ENCODE results near the gene UBE2V1.
A peak's percentile ranks its signal among the peaks of the same experiment; 100 is the strongest.
"Not testable (repeated sequence)": the region's sequence is repeated elsewhere in the genome, so short reads cannot be mapped to it uniquely, and the experiment has no call there.

Gene UBE2V1

GRCh38 chr20:50137702-50138101, 24.8 kb upstream of the UBE2V1 start:
- not testable (repeated sequence) for DNase-seq (ENCODE audit: low read depth in 2 of 2)

GRCh38 chr20:50136822-50137599, 24.1 kb upstream of the UBE2V1 start:
- DNase-seq (ENCODE audit: low read depth in 2 of 2), result no peak

GRCh38 chr20:50135157-50135556, 22.2 kb upstream of the UBE2V1 start:
- not testable (repeated sequence) for DNase-seq (ENCODE audit: low read depth in 2 of 2)

- no peak for DNase-seq (ENCODE audit: low read depth in 2 of 2)
Measured at GRCh38 chr20:50133474-50134217, 20.7 kb upstream of the UBE2V1 start.

GRCh38 chr20:50133041-50133440, 20.1 kb upstream of the UBE2V1 start:
- no peak for DNase-seq (ENCODE audit: low read depth in 2 of 2)

GRCh38 chr20:50130995-50131394, 18.0 kb upstream of the UBE2V1 start:
- no peak for DNase-seq (ENCODE audit: low read depth in 2 of 2)

GRCh38 chr20:50130356-50130723, 17.4 kb upstream of the UBE2V1 start:
- no peak for DNase-seq (ENCODE audit: low read depth in 2 of 2)

- no peak for DNase-seq (ENCODE audit: low read depth in 2 of 2)
Measured at GRCh38 chr20:50129662-50130355, 16.9 kb upstream of the UBE2V1 start.

GRCh38 chr20:50128520-50128905, 15.6 kb upstream of the UBE2V1 start:
- no peak for DNase-seq (ENCODE audit: low read depth in 2 of 2)

- DNase-seq (ENCODE audit: low read depth in 2 of 2), result no peak
Measured at GRCh38 chr20:50127587-50128519, 14.9 kb upstream of the UBE2V1 start.

GRCh38 chr20:50126662-50127061, 13.7 kb upstream of the UBE2V1 start:
- no peak for DNase-seq (ENCODE audit: low read depth in 2 of 2)

GRCh38 chr20:50125279-50125678, 12.3 kb upstream of the UBE2V1 start:
- DNase-seq (ENCODE audit: low read depth in 2 of 2), result no peak

- DNase-seq (ENCODE audit: low read depth in 2 of 2), result no peak
Measured at GRCh38 chr20:50124496-50124895, 11.5 kb upstream of the UBE2V1 start.

GRCh38 chr20:50123418-50123817, 10.5 kb upstream of the UBE2V1 start:
- no peak for DNase-seq (ENCODE audit: low read depth in 2 of 2)

GRCh38 chr20:50122763-50123162, 9.8 kb upstream of the UBE2V1 start:
- no peak for DNase-seq (ENCODE audit: low read depth in 2 of 2)

GRCh38 chr20:50121858-50122271, 8.9 kb upstream of the UBE2V1 start:
- DNase-seq (ENCODE audit: low read depth in 2 of 2), result no peak

- peak in 1 of 2 donors; percentile 14 for DNase-seq (ENCODE audit: low read depth in 2 of 2)
Measured at GRCh38 chr20:50120935-50121693, 8.2 kb upstream of the UBE2V1 start.

- DNase-seq (ENCODE audit: low read depth in 2 of 2), result no peak
Measured at GRCh38 chr20:50118203-50118602, 5.3 kb upstream of the UBE2V1 start.

- DNase-seq (ENCODE audit: low read depth in 2 of 2), result no peak
Measured at GRCh38 chr20:50116368-50116999, 3.5 kb upstream of the UBE2V1 start.
